T-helper 1 cell (primary cell): ENCODE data around the gene PGAP2.
"Not testable (repeated sequence)": the region's sequence is repeated elsewhere in the genome, so short reads cannot be mapped to it uniquely, and the experiment has no call there.

Source experiments
- DNase-seq, 5 donors: peaks; one replicate each; pipeline ENCODE4 v3.0.0-alpha.2; 2012 to 2020
- total RNA-seq, 4 donors: gene quantifications; one replicate each; lab custom pipeline; 2026; lab: John Stamatoyannopoulos, UW

Gene PGAP2
- total RNA-seq, result 10.3 to 18.5 (median 13.9) reads per million in 4 donors

GRCh38 chr11:3807909-3808860, at the start of gene PGAP2:
TSS of gene PGAP2 (plus strand) at chr11:3808560. CDS start at chr11:3811260, 2,700 bp downstream.
- DNase-seq, result peak; percentile 40 to 62 (median 49)

GRCh38 chr11:3764266-3764665, 44.1 kb upstream of the PGAP2 start:
- DNase-seq, result no peak

- DNase-seq, result not testable (repeated sequence)
Observed at GRCh38 chr11:3766836-3767235, 41.5 kb upstream of the PGAP2 start.

- DNase-seq, result no peak
Observed at GRCh38 chr11:3767536-3767935, 40.8 kb upstream of the PGAP2 start.

GRCh38 chr11:3773180-3773579, 35.2 kb upstream of the PGAP2 start:
- no peak for DNase-seq

GRCh38 chr11:3775736-3776406, 32.5 kb upstream of the PGAP2 start:
- no peak for DNase-seq

GRCh38 chr11:3781423-3781822, 26.9 kb upstream of the PGAP2 start:
- no peak for DNase-seq

GRCh38 chr11:3782963-3783362, 25.4 kb upstream of the PGAP2 start:
- DNase-seq, result no peak

- no peak for DNase-seq
Observed at GRCh38 chr11:3783611-3784010, 24.7 kb upstream of the PGAP2 start.

GRCh38 chr11:3786781-3787428, 21.5 kb upstream of the PGAP2 start:
- DNase-seq, result peak in 1 of 5 donors; percentile 41

- not testable (repeated sequence) for DNase-seq
Observed at GRCh38 chr11:3794387-3794786, 14.0 kb upstream of the PGAP2 start.

- DNase-seq, result no peak
Observed at GRCh38 chr11:3795131-3796001, 13.0 kb upstream of the PGAP2 start.

GRCh38 chr11:3796002-3796311, 12.4 kb upstream of the PGAP2 start:
- DNase-seq, result no peak

GRCh38 chr11:3796346-3796745, 12.0 kb upstream of the PGAP2 start:
- DNase-seq, result no peak

GRCh38 chr11:3796801-3797328, 11.5 kb upstream of the PGAP2 start:
- no peak for DNase-seq

- DNase-seq, result peak; percentile 99 to 100 (median 100)
Observed at GRCh38 chr11:3797329-3798090, 10.8 kb upstream of the PGAP2 start, which contains the start of gene NUP98. TSS of gene NUP98 (minus strand) at chr11:3797554. CDS start at chr11:3782117, 15,437 bp downstream.

- DNase-seq, result no peak
Observed at GRCh38 chr11:3799143-3799542, 9.2 kb upstream of the PGAP2 start.

- no peak for DNase-seq
Observed at GRCh38 chr11:3799873-3800272, 8.5 kb upstream of the PGAP2 start.

GRCh38 chr11:3802011-3802790, 6.2 kb upstream of the PGAP2 start:
- DNase-seq, result no peak
